ENCODE measurements around the gene LEMD1. TPM values are rescaled to one million over a fixed set of nuclear protein-coding genes. Genes with fewer than 3 reads are reported as not detected.

Gene LEMD1
- total RNA-seq, 1 donor from 2014 or later, result 15.0 TPM

DNA sequence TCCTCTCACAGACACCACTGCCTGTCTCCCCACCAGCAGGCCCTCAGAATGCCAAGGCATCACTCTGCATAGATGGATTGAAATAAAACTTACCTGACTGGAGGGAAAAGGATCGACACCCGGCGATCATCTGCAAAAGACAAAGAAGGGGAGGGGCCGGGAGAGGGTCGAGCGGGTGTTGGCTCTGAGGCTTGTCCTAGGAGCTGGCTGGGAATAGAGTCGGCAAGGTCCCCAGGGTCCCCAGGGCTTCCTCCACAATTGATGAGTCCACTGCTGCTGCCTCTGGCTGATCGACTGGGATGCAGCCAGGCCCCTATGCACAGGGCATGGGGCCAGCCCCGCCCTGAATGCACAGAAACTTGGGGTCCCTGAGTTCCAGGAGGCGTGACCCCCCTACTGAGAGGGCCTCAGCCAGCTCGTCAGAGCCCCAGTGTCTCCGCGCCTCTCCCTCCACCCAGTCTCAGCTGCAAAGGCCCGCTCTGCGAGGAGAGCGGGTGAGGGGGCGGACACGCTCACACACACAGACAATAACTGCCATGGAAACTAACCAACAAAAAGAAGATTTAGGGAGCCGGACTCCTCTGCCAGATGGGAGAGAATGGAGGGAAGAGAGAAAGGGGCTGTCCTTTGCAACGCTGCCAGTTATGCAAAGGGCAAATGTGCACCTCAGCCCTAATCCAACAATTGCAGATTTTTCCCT, 65.3 kb downstream of the LEMD1 start, which contains the start of gene KLHDC8A:
Gene KLHDC8A, minus strand, starts transcription at position 483 of the 700 bp plus-strand sequence. CDS start 13,318 bp downstream, outside the sequence.
- Histone ChIP-seq H3K4me1 (peaks cover 87% of the 10 kb centered on the region), H3K27me3 (no peaks in the 10 kb centered on the region), H3K27ac (peak within 1 kb of the TSS; percentile 57), H4K20me1 (ENCODE audit: low read depth) (no peaks in the 10 kb centered on the region), H2AFZ (replicated peaks) (peak within 1 kb of the TSS; percentile 82), H3K9ac (no peak within 1 kb of the TSS), H3K79me2 (ENCODE audit: low read depth) (no peaks in the 10 kb centered on the region), H3F3A (ENCODE audit: low read depth) (peaks cover 80% of the 10 kb centered on the region), H3K4me2 (peak within 1 kb of the TSS; percentile 83), H3K4me3 (peak within 1 kb of the TSS; percentile 39), H3K9me3 (ENCODE audit: low read depth) (no peaks in the 10 kb centered on the region), H3K36me3 (no peaks in the 10 kb centered on the region)
- no peaks in the 10 kb centered on the region for H3K36me3 Mint-ChIP-seq
- H3K4me1 Mint-ChIP-seq, result peaks cover 83% of the 10 kb centered on the region
- peak; percentile 76 for DNase-seq (ENCODE audit: low spot score)
- peaks cover 10% of the 10 kb centered on the region for H3K27me3 Mint-ChIP-seq (ENCODE audit: insufficient read depth, low read depth)
- TF ChIP-seq EZH2phosphoT487 (IDR thresholded peaks at IDR 0.05) (no peak), EZH2 (IDR thresholded peaks at IDR 0.05) (no peak)
- TF ChIP-seq, protein P1, sequence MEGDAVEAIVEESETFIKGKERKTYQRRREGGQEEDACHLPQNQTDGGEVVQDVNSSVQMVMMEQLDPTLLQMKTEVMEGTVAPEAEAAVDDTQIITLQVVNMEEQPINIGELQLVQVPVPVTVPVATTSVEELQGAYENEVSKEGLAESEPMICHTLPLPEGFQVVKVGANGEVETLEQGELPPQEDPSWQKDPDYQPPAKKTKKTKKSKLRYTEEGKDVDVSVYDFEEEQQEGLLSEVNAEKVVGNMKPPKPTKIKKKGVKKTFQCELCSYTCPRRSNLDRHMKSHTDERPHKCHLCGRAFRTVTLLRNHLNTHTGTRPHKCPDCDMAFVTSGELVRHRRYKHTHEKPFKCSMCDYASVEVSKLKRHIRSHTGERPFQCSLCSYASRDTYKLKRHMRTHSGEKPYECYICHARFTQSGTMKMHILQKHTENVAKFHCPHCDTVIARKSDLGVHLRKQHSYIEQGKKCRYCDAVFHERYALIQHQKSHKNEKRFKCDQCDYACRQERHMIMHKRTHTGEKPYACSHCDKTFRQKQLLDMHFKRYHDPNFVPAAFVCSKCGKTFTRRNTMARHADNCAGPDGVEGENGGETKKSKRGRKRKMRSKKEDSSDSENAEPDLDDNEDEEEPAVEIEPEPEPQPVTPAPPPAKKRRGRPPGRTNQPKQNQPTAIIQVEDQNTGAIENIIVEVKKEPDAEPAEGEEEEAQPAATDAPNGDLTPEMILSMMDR (IDR thresholded peaks at IDR 0.05), result no peak
- H3K4me3 Mint-ChIP-seq, result peak within 1 kb of the TSS; percentile 84
- H3K9me3 Mint-ChIP-seq, result no peaks in the 10 kb centered on the region
- peak within 1 kb of the TSS; percentile 86 for H3K27ac Mint-ChIP-seq

DNA sequence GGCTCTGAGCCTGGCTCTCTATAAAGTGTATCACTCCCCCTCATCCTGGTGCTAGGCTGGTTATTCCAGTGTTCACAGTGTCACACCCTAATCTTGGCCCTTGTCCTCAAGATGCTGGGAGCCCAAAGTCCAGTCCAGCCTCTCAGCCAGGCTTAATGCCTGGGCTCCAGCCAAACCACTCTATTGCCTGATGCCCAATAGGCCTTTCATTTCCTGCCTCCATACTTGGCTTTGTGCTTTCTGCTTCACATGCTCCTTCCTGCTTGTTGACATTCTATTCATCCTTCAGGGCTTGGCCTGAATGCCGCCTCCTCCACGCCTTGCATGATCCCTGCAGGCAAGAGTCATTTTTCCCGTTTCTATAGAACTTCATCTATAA, 66.8 kb downstream of the LEMD1 start:
- Histone ChIP-seq H2AFZ (replicated peaks) (no peak overlapping the region), H3K9me3 (ENCODE audit: low read depth) (no peaks in the 10 kb centered on the region), H3K79me2 (ENCODE audit: low read depth) (no peaks in the 10 kb centered on the region), H3K9ac (no peak overlapping the region), H3K36me3 (no peaks in the 10 kb centered on the region), H4K20me1 (ENCODE audit: low read depth) (peaks cover 3% of the 10 kb centered on the region), H3K27ac (peak overlapping the region; percentile 27), H3K4me2 (peak overlapping the region; percentile 83), H3K4me1 (peaks cover 89% of the 10 kb centered on the region), H3F3A (ENCODE audit: low read depth) (peaks cover 78% of the 10 kb centered on the region), H3K27me3 (no peaks in the 10 kb centered on the region), H3K4me3 (no peak overlapping the region)
- Mint-ChIP-seq H3K36me3 (no peaks in the 10 kb centered on the region), H3K27ac (no peak overlapping the region), H3K9me3 (no peaks in the 10 kb centered on the region), H3K27me3 (ENCODE audit: insufficient read depth, low read depth) (peaks cover 6% of the 10 kb centered on the region), H3K4me1 (peaks cover 83% of the 10 kb centered on the region), H3K4me3 (peak overlapping the region; percentile 1)
- TF ChIP-seq EZH2 (IDR thresholded peaks at IDR 0.05) (no peak), EZH2phosphoT487 (IDR thresholded peaks at IDR 0.05) (no peak)
- TF ChIP-seq, protein P1 (IDR thresholded peaks at IDR 0.05), result no peak
- no peak for DNase-seq (ENCODE audit: low spot score)

DNA sequence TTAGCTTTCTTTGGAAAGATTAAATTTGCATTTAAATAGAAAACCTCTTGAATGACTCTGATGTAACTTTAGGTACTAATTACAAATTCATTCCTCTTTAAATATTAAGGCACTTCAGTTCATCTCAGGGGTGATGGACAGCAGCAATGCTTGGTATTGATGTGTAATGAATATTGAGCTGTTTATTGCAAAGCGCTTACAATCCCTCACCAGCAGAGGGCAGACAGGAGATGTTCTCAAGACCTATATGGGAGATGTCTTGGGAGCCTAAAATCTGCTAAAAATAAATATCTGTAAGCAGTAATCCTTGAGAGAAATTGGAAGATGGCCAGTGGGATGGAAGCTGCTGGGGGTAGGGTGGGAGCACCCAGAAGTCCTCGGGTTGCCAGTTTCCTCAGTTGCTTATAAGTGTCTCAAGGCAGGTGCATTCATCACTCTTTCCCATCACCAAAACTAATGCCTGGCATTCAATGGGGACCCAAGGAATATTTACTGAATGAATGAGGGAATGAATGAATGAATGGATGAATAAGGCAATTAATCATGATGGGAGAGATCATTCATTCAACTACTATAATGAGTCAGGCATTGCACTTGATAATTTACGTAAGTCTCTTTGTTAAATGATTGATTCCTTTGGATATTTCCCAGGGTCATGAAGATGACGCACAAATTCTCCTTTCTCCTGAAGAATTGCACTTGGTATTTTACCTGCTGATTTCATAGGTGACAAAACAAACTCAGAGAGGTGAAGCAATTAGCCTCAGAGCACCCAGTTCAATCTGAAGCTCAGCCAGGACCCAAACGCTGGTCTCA, 67.4 kb downstream of the LEMD1 start:
- Histone ChIP-seq H3K79me2 (ENCODE audit: low read depth) (no peaks in the 10 kb centered on the region), H3K4me1 (peaks cover 89% of the 10 kb centered on the region), H3K4me3 (no peak overlapping the region), H4K20me1 (ENCODE audit: low read depth) (peaks cover 3% of the 10 kb centered on the region), H3K36me3 (no peaks in the 10 kb centered on the region), H3K9ac (no peak overlapping the region), H3K9me3 (ENCODE audit: low read depth) (no peaks in the 10 kb centered on the region), H2AFZ (replicated peaks) (no peak overlapping the region), H3K27me3 (no peaks in the 10 kb centered on the region), H3F3A (ENCODE audit: low read depth) (peaks cover 78% of the 10 kb centered on the region), H3K4me2 (peak overlapping the region; percentile 83), H3K27ac (peak overlapping the region; percentile 27)
- DNase-seq (ENCODE audit: low spot score), result peak; percentile 84
- Mint-ChIP-seq H3K27ac (no peak overlapping the region), H3K9me3 (no peaks in the 10 kb centered on the region), H3K36me3 (no peaks in the 10 kb centered on the region), H3K27me3 (ENCODE audit: insufficient read depth, low read depth) (peaks cover 6% of the 10 kb centered on the region), H3K4me1 (peaks cover 83% of the 10 kb centered on the region), H3K4me3 (peak overlapping the region; percentile 25)
- TF ChIP-seq, protein P1 (IDR thresholded peaks at IDR 0.05), result peak; percentile 93
- no peak for TF ChIP-seq EZH2 (IDR thresholded peaks at IDR 0.05)

Measured in neural progenitor cell (in vitro differentiated cells).